OCI-LY3 (cell line): ENCODE data around the gene KRTAP13-3.

Experiments
- H2AFZ ChIP-seq: fragments of 200-600, 300-600 bp; shearing (Covaris generic); 2 replicates; pipeline ENCODE4 v1.6.0; 2014; ENCODE audit warnings: antibody characterized with exemption, low read depth, low read length
- H3K27ac ChIP-seq: fragments of 200-600, 300-600 bp; sonication (generic); 2 replicates; pipeline ENCODE4 v1.5.1; 2014; ENCODE audit warnings: mild to moderate bottlenecking, low read length, moderate library complexity, mixed read lengths
- H3K27me3 ChIP-seq: fragments of 200-600, 300-600 bp; sonication (generic); 2 replicates; pipeline ENCODE4 v1.6.1; 2014; ENCODE audit warnings: low read depth, low read length, mixed read lengths
- H3K36me3 ChIP-seq: fragments of 200-600, 300-600 bp; sonication (generic); replicated peaks from 2 replicates; pipeline ENCODE3; 2014; ENCODE audit warnings: low read depth, low read length, mixed read lengths
- H3K4me1 ChIP-seq: fragments of 300-600, 200-600 bp; sonication (generic); 2 replicates; pipeline ENCODE4 v1.6.1; 2014; ENCODE audit warnings: low read length, mixed read lengths
- H3K4me2 ChIP-seq: fragments of 200-600, 300-600 bp; sonication (generic); 2 replicates; pipeline ENCODE4 v1.6.1; 2014; ENCODE audit warnings: low read length, mixed read lengths
- H3K4me3 ChIP-seq: fragments of 300-600, 200-600 bp; sonication (generic); 2 replicates; pipeline ENCODE4 v1.5.1; 2014; ENCODE audit warnings: antibody characterized with exemption, mild to moderate bottlenecking, low read length, moderate library complexity
- H3K79me2 ChIP-seq: fragments of 300-600, 200-600 bp; shearing (Covaris generic); 2 replicates; pipeline ENCODE4 v1.6.1; 2014; ENCODE audit warnings: mild to moderate bottlenecking, low read length, mixed read lengths
- H3K9ac ChIP-seq: fragments of 300-600, 200-600 bp; shearing (Covaris generic); 2 replicates; pipeline ENCODE4 v1.6.0; 2014; ENCODE audit warnings: mild to moderate bottlenecking, low read length, moderate library complexity
- H3K9me3 ChIP-seq: fragments of 200-600, 300-600 bp; shearing (Covaris generic); 2 replicates; pipeline ENCODE4 v1.6.1; 2014; ENCODE audit warnings: low read length, mixed read lengths; ENCODE audit not compliant: insufficient read depth
- H4K20me1 ChIP-seq: fragments of 200-600, 300-600 bp; sonication (generic); 2 replicates; pipeline ENCODE4 v1.6.1; 2016; ENCODE audit warnings: low read length, mixed read lengths; ENCODE audit not compliant: insufficient read depth
- EZH2phosphoT487 ChIP-seq: fragments of 200-600 bp; shearing (Covaris generic); IDR thresholded peaks from 2 replicates; pipeline ENCODE4 v1.6.1; 2018; ENCODE audit warnings: antibody characterized with exemption, mixed run types, low read depth
- TF ChIP-seq, protein P1 (sequence below): fragments of 200-600, 300-600 bp; sonication (generic); IDR thresholded peaks from 2 replicates; pipeline ENCODE4 v1.5.1; 2014; ENCODE audit warnings: antibody characterized with exemption, low read length, low read depth

KRTAP13-3 gene

DNA sequence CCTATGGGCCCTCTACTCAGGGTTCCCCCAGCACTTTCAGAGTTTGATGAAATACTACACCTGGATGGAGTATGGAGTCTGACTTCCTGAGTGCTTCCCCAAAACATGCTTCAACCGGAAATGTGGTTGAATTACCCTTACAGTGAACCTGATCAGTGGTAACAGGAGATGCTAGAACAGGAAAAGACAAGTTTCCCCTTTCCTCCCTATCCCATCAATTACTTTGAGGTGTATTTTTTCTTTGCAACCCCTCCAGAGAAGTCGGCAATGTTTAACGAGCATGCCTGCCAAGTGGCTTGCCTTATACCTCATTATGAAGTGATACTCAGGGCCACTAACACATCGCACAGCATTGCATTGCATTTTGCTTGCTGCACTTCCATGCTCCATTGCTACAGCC, 21.3 kb upstream of the KRTAP13-3 start:
- no peak overlapping the region for H2AFZ ChIP-seq

DNA sequence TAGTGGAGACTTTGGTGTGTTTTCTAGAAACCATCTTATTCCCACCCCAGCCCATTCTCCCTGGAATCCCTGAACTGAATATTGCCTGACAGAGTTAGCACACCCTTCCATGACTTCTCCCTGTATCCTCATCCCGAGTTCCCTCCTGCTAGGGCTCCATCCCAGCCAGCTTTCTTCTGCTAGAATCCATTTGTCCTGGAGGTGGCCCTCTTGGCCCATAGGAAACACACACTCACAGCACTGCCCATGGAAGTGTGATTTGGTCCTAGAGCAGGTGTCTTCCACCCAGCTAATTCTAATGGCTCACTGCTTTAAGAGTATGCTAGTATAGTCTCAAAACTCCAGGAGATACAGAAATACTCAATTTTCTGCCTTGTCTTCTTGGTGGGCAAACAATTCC, 18.5 kb upstream of the KRTAP13-3 start:
- no peak overlapping the region for H3K4me3 ChIP-seq

More for the DNA sequence above, 21.3 kb upstream of the KRTAP13-3 start:
- Histone ChIP-seq H3K27ac (no peak overlapping the region), H3K4me3 (no peak overlapping the region), H3K4me1 (no peaks in the 10 kb centered on the region; the same call in 1 of the 2 replicates), H3K9me3 (no peaks in the 10 kb centered on the region), H4K20me1 (no peaks in the 10 kb centered on the region), H3K36me3 (no peaks in the 10 kb centered on the region), H3K4me2 (no peak overlapping the region), H3K27me3 (no peaks in the 10 kb centered on the region), H3K79me2 (no peaks in the 10 kb centered on the region), H3K9ac (no peak overlapping the region)
- TF ChIP-seq EZH2phosphoT487, result no peak
- TF ChIP-seq, protein P1, sequence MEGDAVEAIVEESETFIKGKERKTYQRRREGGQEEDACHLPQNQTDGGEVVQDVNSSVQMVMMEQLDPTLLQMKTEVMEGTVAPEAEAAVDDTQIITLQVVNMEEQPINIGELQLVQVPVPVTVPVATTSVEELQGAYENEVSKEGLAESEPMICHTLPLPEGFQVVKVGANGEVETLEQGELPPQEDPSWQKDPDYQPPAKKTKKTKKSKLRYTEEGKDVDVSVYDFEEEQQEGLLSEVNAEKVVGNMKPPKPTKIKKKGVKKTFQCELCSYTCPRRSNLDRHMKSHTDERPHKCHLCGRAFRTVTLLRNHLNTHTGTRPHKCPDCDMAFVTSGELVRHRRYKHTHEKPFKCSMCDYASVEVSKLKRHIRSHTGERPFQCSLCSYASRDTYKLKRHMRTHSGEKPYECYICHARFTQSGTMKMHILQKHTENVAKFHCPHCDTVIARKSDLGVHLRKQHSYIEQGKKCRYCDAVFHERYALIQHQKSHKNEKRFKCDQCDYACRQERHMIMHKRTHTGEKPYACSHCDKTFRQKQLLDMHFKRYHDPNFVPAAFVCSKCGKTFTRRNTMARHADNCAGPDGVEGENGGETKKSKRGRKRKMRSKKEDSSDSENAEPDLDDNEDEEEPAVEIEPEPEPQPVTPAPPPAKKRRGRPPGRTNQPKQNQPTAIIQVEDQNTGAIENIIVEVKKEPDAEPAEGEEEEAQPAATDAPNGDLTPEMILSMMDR, result no peak

DNA sequence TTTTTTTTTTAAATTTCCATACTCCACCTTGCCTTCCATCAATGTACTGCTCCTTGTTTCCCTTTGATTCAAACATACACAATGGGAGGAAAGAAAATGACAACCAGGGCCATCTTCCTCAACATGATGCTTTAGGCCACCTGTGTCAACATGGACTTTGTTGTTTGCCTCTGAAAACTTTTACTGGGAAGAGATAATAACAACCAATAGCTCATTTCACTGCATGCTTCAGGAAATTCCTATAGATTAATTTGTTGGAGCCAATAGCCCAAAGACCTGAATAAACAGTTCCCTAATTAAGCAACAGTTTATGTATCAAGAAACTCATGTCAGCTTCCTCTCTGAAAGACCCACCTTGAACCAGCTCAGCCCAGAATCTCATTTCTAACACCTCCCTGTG, 17.5 kb upstream of the KRTAP13-3 start:
- Histone ChIP-seq H3K27ac (no peak overlapping the region), H3K4me1 (no peaks in the 10 kb centered on the region; the same call in 1 of the 2 replicates), H3K9ac (no peak overlapping the region), H2AFZ (no peak overlapping the region), H3K79me2 (no peaks in the 10 kb centered on the region), H3K9me3 (no peaks in the 10 kb centered on the region), H3K27me3 (no peaks in the 10 kb centered on the region), H3K4me3 (no peak overlapping the region), H3K4me2 (no peak overlapping the region), H4K20me1 (no peaks in the 10 kb centered on the region), H3K36me3 (no peaks in the 10 kb centered on the region)
- TF ChIP-seq EZH2phosphoT487, result no peak
- TF ChIP-seq, protein P1, result no peak

More for the DNA sequence above, 18.5 kb upstream of the KRTAP13-3 start:
- Histone ChIP-seq H3K36me3 (no peaks in the 10 kb centered on the region), H4K20me1 (no peaks in the 10 kb centered on the region), H2AFZ (no peak overlapping the region), H3K79me2 (no peaks in the 10 kb centered on the region), H3K27ac (no peak overlapping the region), H3K9me3 (no peaks in the 10 kb centered on the region), H3K27me3 (no peaks in the 10 kb centered on the region), H3K4me2 (no peak overlapping the region), H3K9ac (no peak overlapping the region), H3K4me1 (no peaks in the 10 kb centered on the region; the same call in 1 of the 2 replicates)
- no peak for TF ChIP-seq EZH2phosphoT487
- TF ChIP-seq, protein P1, result no peak

DNA sequence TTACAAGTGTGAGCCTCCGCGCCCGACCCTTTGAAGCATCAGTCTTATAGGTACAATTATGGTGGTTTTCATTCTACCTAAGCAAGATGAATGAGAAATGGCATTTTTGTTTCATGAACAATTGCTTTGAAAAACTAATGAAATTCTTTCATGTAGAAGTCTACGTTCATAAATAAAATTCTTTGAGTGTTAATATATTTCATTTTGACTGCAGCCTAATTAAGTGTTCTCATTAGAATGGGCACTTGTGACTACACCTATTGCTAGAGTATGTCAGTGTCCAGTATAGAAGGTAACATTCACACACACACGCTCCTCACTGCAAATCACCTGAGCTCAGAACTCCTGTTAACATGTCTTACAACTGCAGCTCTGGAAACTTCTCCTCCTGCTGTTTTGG, 14.2 kb upstream of the KRTAP13-3 start, which contains the start of gene KRTAP15-1:
KRTAP15-1 (plus strand) TSS at position 301 of the 400 bp plus-strand sequence; CDS start at position 354, 53 bp downstream.
- Histone ChIP-seq H3K4me1 (no peaks in the 10 kb centered on the region), H3K27me3 (no peaks in the 10 kb centered on the region), H3K79me2 (no peaks in the 10 kb centered on the region), H3K9me3 (no peaks in the 10 kb centered on the region), H3K4me2 (no peak within 1 kb of the TSS), H2AFZ (no peak within 1 kb of the TSS), H3K36me3 (no peaks in the 10 kb centered on the region), H3K4me3 (no peak within 1 kb of the TSS), H4K20me1 (no peaks in the 10 kb centered on the region), H3K27ac (no peak within 1 kb of the TSS), H3K9ac (no peak within 1 kb of the TSS)
- TF ChIP-seq, protein P1, result no peak
- TF ChIP-seq EZH2phosphoT487, result no peak
